NCI-H1092 (cell line): Measurements from ENCODE around the gene PTS.

Source experiments
- DNase-seq: peaks from one replicate; lab custom pipeline; 2025; lab: John Stamatoyannopoulos, UW

Gene PTS

GRCh38 chr11:112265659-112266409 lies 39.6 kb downstream of the PTS start:
- DNase-seq: no peak

GRCh38 chr11:112266410-112266778 lies 40.2 kb downstream of the PTS start:
- no peak for DNase-seq

- DNase-seq: no peak
Observed at GRCh38 chr11:112267188-112267591, 41.0 kb downstream of the PTS start.

GRCh38 chr11:112268406-112268805 lies 42.2 kb downstream of the PTS start:
- DNase-seq: no peak

- no peak for DNase-seq
Observed at GRCh38 chr11:112269139-112269538, 42.9 kb downstream of the PTS start.

- no peak for DNase-seq
Observed at GRCh38 chr11:112270551-112271180, 44.4 kb downstream of the PTS start.

GRCh38 chr11:112271242-112271641 lies 45.0 kb downstream of the PTS start:
- DNase-seq: no peak

- no peak for DNase-seq
Observed at GRCh38 chr11:112273066-112273465, 46.8 kb downstream of the PTS start.

- DNase-seq: no peak
Observed at GRCh38 chr11:112274007-112274783, 48.0 kb downstream of the PTS start.

GRCh38 chr11:112277029-112277428 lies 50.8 kb downstream of the PTS start:
- no peak for DNase-seq

GRCh38 chr11:112277941-112278340 lies 51.7 kb downstream of the PTS start:
- no peak for DNase-seq

- no peak for DNase-seq
Observed at GRCh38 chr11:112278803-112279202, 52.6 kb downstream of the PTS start.

GRCh38 chr11:112279901-112280267 lies 53.7 kb downstream of the PTS start:
- DNase-seq: peak; percentile 68

GRCh38 chr11:112280268-112281126 lies 54.3 kb downstream of the PTS start:
- peak; percentile 82 for DNase-seq

- DNase-seq: no peak
Observed at GRCh38 chr11:112281726-112282125, 55.5 kb downstream of the PTS start.
